Limb (tissue), 2 donors: Measurements from ENCODE around the gene LRRTM4.
A peak's percentile ranks its signal among the peaks of the same experiment; 100 is the strongest.

Source experiments
- DNase-seq, 2 donors: peaks; one replicate each; pipeline ENCODE4 v3.0.0-alpha.2; 2016; ENCODE audit errors: extremely low spot score in 2 of 2

LRRTM4 gene

GRCh38 chr2:76998704-76999103, 523.5 kb downstream of the LRRTM4 start:
- DNase-seq, result no peak

- DNase-seq, result no peak
These were observed 524.0 kb downstream of the LRRTM4 start for GRCh38 chr2:76998152-76998551.

- DNase-seq, result no peak
These were observed 524.9 kb downstream of the LRRTM4 start for GRCh38 chr2:76997296-76997695.

GRCh38 chr2:76985387-76986136, 536.6 kb downstream of the LRRTM4 start:
- no peak for DNase-seq

- DNase-seq, result no peak
These were observed 537.8 kb downstream of the LRRTM4 start for GRCh38 chr2:76984359-76984758.

GRCh38 chr2:76980067-76980787, 541.9 kb downstream of the LRRTM4 start:
- DNase-seq, result no peak

- no peak for DNase-seq
These were observed 544.1 kb downstream of the LRRTM4 start for GRCh38 chr2:76977846-76978727.

- no peak for DNase-seq
These were observed 546.4 kb downstream of the LRRTM4 start for GRCh38 chr2:76975752-76976151.

GRCh38 chr2:76973610-76974009, 548.6 kb downstream of the LRRTM4 start:
- no peak for DNase-seq

- DNase-seq, result no peak
These were observed 556.4 kb downstream of the LRRTM4 start for GRCh38 chr2:76965772-76966171.

GRCh38 chr2:76958749-76959148, 563.4 kb downstream of the LRRTM4 start:
- peak; percentile 35 to 43 for DNase-seq

- DNase-seq, result peak; percentile 33 to 45
These were observed 568.3 kb downstream of the LRRTM4 start for GRCh38 chr2:76953733-76954347.

- no peak for DNase-seq
These were observed 575.5 kb downstream of the LRRTM4 start for GRCh38 chr2:76946631-76947145.

- DNase-seq, result no peak
These were observed 581.6 kb downstream of the LRRTM4 start for GRCh38 chr2:76940559-76940958.

- no peak for DNase-seq
These were observed 584.0 kb downstream of the LRRTM4 start for GRCh38 chr2:76938153-76938552.

GRCh38 chr2:76932550-76932949, 589.6 kb downstream of the LRRTM4 start:
- DNase-seq, result no peak

- no peak for DNase-seq
These were observed 592.0 kb downstream of the LRRTM4 start for GRCh38 chr2:76930056-76930744.

- DNase-seq, result no peak
These were observed 594.1 kb downstream of the LRRTM4 start for GRCh38 chr2:76928026-76928425.

GRCh38 chr2:76921006-76921405, 601.2 kb downstream of the LRRTM4 start:
- DNase-seq, result no peak

GRCh38 chr2:76895469-76895868, 626.7 kb downstream of the LRRTM4 start:
- DNase-seq, result no peak

- DNase-seq, result no peak
These were observed 651.6 kb downstream of the LRRTM4 start for GRCh38 chr2:76870581-76870980.
